ENCODE measurements around the gene ZNF579.
"Not testable (repeated sequence)": the region's sequence is repeated elsewhere in the genome, so short reads cannot be mapped to it uniquely, and the experiment has no call there.

GRCh38 chr19:55582284-55582683, 1.6 kb upstream of the ZNF579 start:
- not testable (repeated sequence) for TF ChIP-seq CTCF (conservative IDR thresholded peaks at IDR 0.05); EZH2 (IDR thresholded peaks at IDR 0.05; ENCODE audit: low read depth)

All from PC-9 (cell line).